K562 (cell line): ENCODE measurements around the gene CAMK2B. TPM values are rescaled to one million over a fixed set of nuclear protein-coding genes. Genes with fewer than 3 reads are reported as not detected.

Experiments used
- CBX1 ChIP-seq: sonication (generic); IDR thresholded peaks from 2 replicates; pipeline ENCODE4 v1.6.1; 2016; ENCODE audit warnings: antibody characterized with exemption, low read depth, mild to moderate bottlenecking
- CHD1 ChIP-seq: fragments of 200-600 bp; sonication (generic); IDR thresholded peaks from one replicate; pipeline ENCODE4 v1.6.1; 2012; ENCODE audit warnings: mild to moderate bottlenecking, moderate library complexity, low read length, inconsistent platforms
- CREBBP ChIP-seq: IDR thresholded peaks from one replicate; pipeline ENCODE4 v1.6.1; 2012; ENCODE audit warnings: low read depth, mild to moderate bottlenecking, control low read depth, inconsistent platforms, low read length
- HOXB6 ChIP-seq: fragments of 250-450 bp; sonication (Bioruptor Pico); IDR thresholded peaks from 2 replicates; pipeline ENCODE4 v1.5.1; 2022; ENCODE audit warnings: mild to moderate bottlenecking, borderline replicate concordance
- MAFG ChIP-seq: fragments of 450-650 bp; conservative IDR thresholded peaks from 2 replicates; pipeline ENCODE4 v1.6.1; 2016; ENCODE audit warnings: missing genetic modification characterization, missing compliant biosample characterization
- NELFE ChIP-seq: IDR thresholded peaks from 2 replicates; pipeline ENCODE4 v1.6.1; 2011; ENCODE audit warnings: mild to moderate bottlenecking; ENCODE audit not compliant: insufficient read depth, insufficient read length
- NEUROD1 ChIP-seq: fragments of 150-350 bp; IDR thresholded peaks from 2 replicates; pipeline ENCODE4 v1.6.1; 2014; ENCODE audit warnings: borderline replicate concordance, low read length, low read depth; ENCODE audit not compliant: partially characterized antibody
- NONO ChIP-seq, 2 experiments: fragments of 200-400 bp in 1 of 2; fragments of 450-650 bp in 1 of 2; formaldehyde crosslinking in 1 of 2; IDR thresholded peaks; 2 replicates each; pipeline ENCODE4 v1.6.1; 2017; ENCODE audit warnings: low read depth in 2 of 2, mild to moderate bottlenecking in 2 of 2, moderate library complexity in 2 of 2, low read length in 1 of 2
- OTX1 ChIP-seq: fragments of 450-650 bp; formaldehyde crosslinking; IDR thresholded peaks from 2 replicates; pipeline ENCODE4 v1.4.0; 2022; ENCODE audit warnings: mild to moderate bottlenecking
- POU5F1 ChIP-seq: fragments of 150-350 bp; IDR thresholded peaks from 2 replicates; pipeline ENCODE4 v1.6.1; 2014; ENCODE audit warnings: borderline replicate concordance, low read length, low read depth, mild to moderate bottlenecking; ENCODE audit not compliant: partially characterized antibody
- RFX7 ChIP-seq: fragments of 250-450 bp; sonication (Bioruptor Pico); IDR thresholded peaks from 2 replicates; pipeline ENCODE4 v1.5.1; 2021; ENCODE audit warnings: mild to moderate bottlenecking
- SAP30 ChIP-seq: fragments of 200-600 bp; sonication (generic); IDR thresholded peaks from 2 replicates; pipeline ENCODE4 v1.6.1; 2012; ENCODE audit warnings: borderline replicate concordance, low read depth, mild to moderate bottlenecking, moderate library complexity, low read length, control low read depth, inconsistent platforms; ENCODE audit not compliant: insufficient read depth, poor library complexity, severe bottlenecking
- SIX5 ChIP-seq, 2 experiments: IDR thresholded peaks; 2 replicates each; pipeline ENCODE4 v1.6.1; 2011; ENCODE audit warnings: low read length in 2 of 2, borderline replicate concordance in 1 of 2, low read depth in 1 of 2, mild to moderate bottlenecking in 1 of 2, moderate library complexity in 1 of 2; ENCODE audit not compliant: insufficient read depth in 1 of 2
- SRSF1 ChIP-seq: fragments of 200-400 bp; formaldehyde crosslinking; IDR thresholded peaks from 2 replicates; pipeline ENCODE4 v1.6.1; 2017; ENCODE audit warnings: mild to moderate bottlenecking, low read depth, low read length, moderate library complexity
- TCFL5 ChIP-seq: fragments of 250-450 bp; sonication (Bioruptor Pico); conservative IDR thresholded peaks from 2 replicates; pipeline ENCODE4 v1.6.1; 2021; ENCODE audit warnings: mild to moderate bottlenecking, moderate library complexity, matching md5 sums
- XRCC5 ChIP-seq: fragments of 200-400 bp; formaldehyde crosslinking; IDR thresholded peaks from 2 replicates; pipeline ENCODE4 v1.6.1; 2017; ENCODE audit warnings: low read depth, mild to moderate bottlenecking, low read length
- ZNF165 ChIP-seq: fragments of 250-450 bp; sonication (Bioruptor Pico); IDR thresholded peaks from 2 replicates; pipeline ENCODE4 v1.4.0; 2020; ENCODE audit warnings: borderline replicate concordance
- ZNF282 ChIP-seq: sonication (generic); formaldehyde crosslinking; IDR thresholded peaks from 2 replicates; pipeline ENCODE4 v1.8.1; 2023; ENCODE audit warnings: missing genetic modification reagents
- ZNF445 ChIP-seq: fragments of 250-450 bp; sonication (Bioruptor Pico); IDR thresholded peaks from 2 replicates; pipeline ENCODE4 v1.4.0; 2020; ENCODE audit warnings: low read depth, mild to moderate bottlenecking, moderate library complexity
- ZNF644 ChIP-seq: fragments of 200-800 bp; sonication (Bioruptor generic); IDR thresholded peaks from 2 replicates; pipeline ENCODE4 v1.6.1; 2016; ENCODE audit warnings: low read depth, missing genetic modification characterization, missing compliant biosample characterization
- ZNF695 ChIP-seq: fragments of 450-650 bp; formaldehyde crosslinking; IDR thresholded peaks from 2 replicates; pipeline ENCODE4 v1.4.0; 2020; ENCODE audit warnings: mild to moderate bottlenecking, moderate library complexity
- ZSCAN29 ChIP-seq: fragments of 450-650 bp; IDR thresholded peaks from 2 replicates; pipeline ENCODE4 v1.6.1; 2017
- polyA plus RNA-seq, 8 experiments: library from polyadenylated mRNA; depleted of rRNA in 4 of 8; stranded (reverse) in 5 of 8; unstranded in 3 of 8; fragments of >200 nt; fragmentation: Nextera tagmentation in 2 of 8; fragmentation: Illumina TruSeq in 1 of 8; extraction: Ambion mirVana in 2 of 8; extraction: Trizol in 1 of 8; gene quantifications; 2 replicates each; pipeline versions ENCODE4 v1.2.1 to v1.2.3, GENCODE V29; 2011 to 2014; ENCODE audit warnings: inconsistent platforms in 1 of 8, missing spikeins in 1 of 8
- total RNA-seq, 7 experiments: library from RNA; depleted of rRNA in 6 of 7; stranded (reverse); fragments of >200 nt in 6 of 7; fragmentation: Illumina TruSeq in 2 of 7; extraction: Trizol in 2 of 7; gene quantifications; 2 replicates each; pipeline versions ENCODE4 v1.2.1 to v1.2.3, GENCODE V29; 2011 to 2021; ENCODE audit warnings: low replicate concordance in 1 of 7
- TF ChIP-seq, protein P1 (sequence below): fragments of 450-650 bp; IDR thresholded peaks from 2 replicates; pipeline ENCODE4 v1.7.0; 2016; ENCODE audit warnings: borderline replicate concordance
- TF ChIP-seq, protein P2 (sequence below): conservative IDR thresholded peaks from 2 replicates; pipeline ENCODE4 v1.6.1; 2011; ENCODE audit warnings: low read depth, mild to moderate bottlenecking, low read length; ENCODE audit not compliant: control insufficient read depth
- TF ChIP-seq, protein P3 (sequence below): fragments of 450-650 bp; IDR thresholded peaks from 2 replicates; pipeline ENCODE4 v1.6.1; 2016

Gene CAMK2B
- total and polyA plus RNA-seq, 9 of the 15 experiments (the other 6 are each of a cell fraction or from before 2014, with no cell fraction given): 0.04 to 0.09 (median 0.05) TPM; not detected in 4

DNA sequence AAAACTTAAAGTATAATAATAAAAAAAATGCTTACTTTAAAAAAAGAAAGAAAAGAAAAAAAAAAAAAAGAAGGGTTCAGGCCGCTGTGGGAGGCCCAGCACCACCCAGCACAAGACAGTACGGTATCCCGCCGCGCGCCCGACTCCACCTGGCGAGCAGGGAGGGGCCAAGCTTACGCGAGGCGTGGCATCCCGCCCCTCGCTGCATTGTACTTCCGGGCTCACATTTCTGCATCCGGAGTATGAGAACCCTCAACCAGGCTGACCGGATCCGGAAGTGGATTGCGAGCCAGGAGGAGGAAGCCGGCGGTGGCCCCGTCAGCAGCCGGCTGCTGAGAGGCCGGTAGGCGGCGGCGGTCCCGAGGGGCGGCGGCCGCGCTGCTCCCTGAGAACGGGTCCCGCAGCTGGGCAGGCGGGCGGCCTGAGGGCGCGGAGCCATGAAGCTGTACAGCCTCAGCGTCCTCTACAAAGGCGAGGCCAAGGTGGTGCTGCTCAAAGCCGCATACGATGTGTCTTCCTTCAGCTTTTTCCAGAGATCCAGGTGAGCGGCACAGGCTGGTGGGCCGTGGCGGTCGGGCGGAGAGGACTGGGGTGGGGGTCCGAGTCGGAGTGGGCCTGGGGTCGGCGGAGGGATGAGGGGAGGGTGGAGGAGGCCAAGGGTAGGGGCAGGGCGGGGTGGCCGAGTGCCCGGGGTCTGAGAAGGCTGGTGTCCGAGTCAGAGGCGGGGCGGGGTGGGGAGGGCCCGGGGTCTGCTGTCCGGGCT, 124.5 kb downstream of the CAMK2B start, which contains the start of gene YKT6 (continued):
- TF ChIP-seq, protein P1, sequence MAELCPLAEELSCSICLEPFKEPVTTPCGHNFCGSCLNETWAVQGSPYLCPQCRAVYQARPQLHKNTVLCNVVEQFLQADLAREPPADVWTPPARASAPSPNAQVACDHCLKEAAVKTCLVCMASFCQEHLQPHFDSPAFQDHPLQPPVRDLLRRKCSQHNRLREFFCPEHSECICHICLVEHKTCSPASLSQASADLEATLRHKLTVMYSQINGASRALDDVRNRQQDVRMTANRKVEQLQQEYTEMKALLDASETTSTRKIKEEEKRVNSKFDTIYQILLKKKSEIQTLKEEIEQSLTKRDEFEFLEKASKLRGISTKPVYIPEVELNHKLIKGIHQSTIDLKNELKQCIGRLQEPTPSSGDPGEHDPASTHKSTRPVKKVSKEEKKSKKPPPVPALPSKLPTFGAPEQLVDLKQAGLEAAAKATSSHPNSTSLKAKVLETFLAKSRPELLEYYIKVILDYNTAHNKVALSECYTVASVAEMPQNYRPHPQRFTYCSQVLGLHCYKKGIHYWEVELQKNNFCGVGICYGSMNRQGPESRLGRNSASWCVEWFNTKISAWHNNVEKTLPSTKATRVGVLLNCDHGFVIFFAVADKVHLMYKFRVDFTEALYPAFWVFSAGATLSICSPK: no peak
- TF ChIP-seq SIX5 (IDR thresholded peaks at IDR 0.05; ENCODE audit: borderline replicate concordance in 1 of 2, insufficient read depth in 1 of 2, low read depth in 1 of 2, low read length in 2 of 2) (peak in 1 of 2 experiments; percentile 29; a peak in 2 of 4 replicates), MAFG (no peak), ZNF165 (CRISPR knock-in tag) (no peak), CREBBP (no peak), NEUROD1 (no peak), OTX1 (no peak), TCFL5 (CRISPR knock-in tag) (no peak), ZNF282 (CRISPR knock-in tag) (no peak), SRSF1 (no peak), ZNF445 (CRISPR knock-in tag) (no peak), RFX7 (CRISPR knock-in tag) (no peak), XRCC5 (peak; percentile 90), CBX1 (0 out of 2 replicates have a peak, but pooled peaks have one; percentile 70), HOXB6 (no peak), NONO (IDR thresholded peaks at IDR 0.05; ENCODE audit: low read depth in 2 of 2, low read length in 1 of 2) (peak in 1 of 2 experiments; percentile 38; a peak in 1 of 4 replicates), ZNF695 (CRISPR knock-in tag) (no peak), ZNF644 (tag) (no peak), POU5F1 (no peak), ZSCAN29 (no peak), NELFE (no peak), SAP30 (peak; percentile 94), CHD1 (peak; percentile 61)
- TF ChIP-seq, protein P2, sequence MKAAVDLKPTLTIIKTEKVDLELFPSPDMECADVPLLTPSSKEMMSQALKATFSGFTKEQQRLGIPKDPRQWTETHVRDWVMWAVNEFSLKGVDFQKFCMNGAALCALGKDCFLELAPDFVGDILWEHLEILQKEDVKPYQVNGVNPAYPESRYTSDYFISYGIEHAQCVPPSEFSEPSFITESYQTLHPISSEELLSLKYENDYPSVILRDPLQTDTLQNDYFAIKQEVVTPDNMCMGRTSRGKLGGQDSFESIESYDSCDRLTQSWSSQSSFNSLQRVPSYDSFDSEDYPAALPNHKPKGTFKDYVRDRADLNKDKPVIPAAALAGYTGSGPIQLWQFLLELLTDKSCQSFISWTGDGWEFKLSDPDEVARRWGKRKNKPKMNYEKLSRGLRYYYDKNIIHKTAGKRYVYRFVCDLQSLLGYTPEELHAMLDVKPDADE: peak; percentile 91
- TF ChIP-seq, protein P3, sequence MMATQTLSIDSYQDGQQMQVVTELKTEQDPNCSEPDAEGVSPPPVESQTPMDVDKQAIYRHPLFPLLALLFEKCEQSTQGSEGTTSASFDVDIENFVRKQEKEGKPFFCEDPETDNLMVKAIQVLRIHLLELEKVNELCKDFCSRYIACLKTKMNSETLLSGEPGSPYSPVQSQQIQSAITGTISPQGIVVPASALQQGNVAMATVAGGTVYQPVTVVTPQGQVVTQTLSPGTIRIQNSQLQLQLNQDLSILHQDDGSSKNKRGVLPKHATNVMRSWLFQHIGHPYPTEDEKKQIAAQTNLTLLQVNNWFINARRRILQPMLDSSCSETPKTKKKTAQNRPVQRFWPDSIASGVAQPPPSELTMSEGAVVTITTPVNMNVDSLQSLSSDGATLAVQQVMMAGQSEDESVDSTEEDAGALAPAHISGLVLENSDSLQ: peak; percentile 79
